HG03432 (cell line): Measurements from ENCODE around the gene COL23A1.

Experiments
- ATAC-seq: cut with Tn5 transposase; IDR thresholded peaks from one replicate; pipeline ENCODE4 v1.9.1; 2021; ENCODE audit warnings: mild to moderate bottlenecking, moderate library complexity; ENCODE audit not compliant: unreplicated experiment

The COL23A1 gene

DNA sequence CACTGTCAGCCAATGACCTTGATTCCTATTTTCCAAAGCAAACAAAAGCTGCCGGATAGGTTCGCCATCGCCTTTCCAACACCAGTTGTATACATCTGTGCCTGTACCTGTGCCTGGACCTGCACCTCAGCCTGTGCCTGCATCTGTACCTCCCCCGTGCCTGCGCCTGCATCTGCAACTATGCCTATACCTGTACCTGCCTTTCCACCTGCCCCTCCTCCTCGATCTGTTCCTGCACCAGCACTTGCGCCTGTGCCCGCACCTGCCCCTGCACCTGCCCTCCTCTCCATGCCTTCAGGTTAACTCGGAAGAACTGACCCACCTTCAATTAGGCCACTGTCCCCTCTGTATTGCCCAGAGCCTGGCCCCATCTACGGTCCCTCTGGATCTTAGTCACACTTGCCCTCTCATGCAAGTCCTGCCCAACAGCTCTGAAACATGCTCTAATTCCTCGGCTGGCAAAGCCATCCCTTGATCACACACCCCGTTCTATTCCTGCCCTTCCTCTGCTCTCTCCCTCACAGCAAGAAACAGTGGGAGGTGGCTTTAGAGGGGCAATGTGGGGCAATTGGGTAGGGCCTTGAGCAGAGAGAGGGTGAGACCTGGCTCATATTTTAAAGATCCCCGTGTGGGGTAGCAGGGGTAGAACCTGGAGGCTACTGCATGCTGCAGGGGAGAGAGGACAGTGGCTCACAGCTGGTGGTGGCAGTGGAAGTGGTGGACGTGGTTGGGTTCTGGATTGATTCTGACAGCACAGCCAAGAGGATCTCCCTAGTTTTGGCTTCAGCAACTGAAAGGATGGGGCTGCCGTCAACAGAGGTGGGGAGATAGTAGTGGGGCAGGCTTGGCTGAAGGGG lies 298.0 kb downstream of the COL23A1 start:
- ATAC-seq: no peak

DNA sequence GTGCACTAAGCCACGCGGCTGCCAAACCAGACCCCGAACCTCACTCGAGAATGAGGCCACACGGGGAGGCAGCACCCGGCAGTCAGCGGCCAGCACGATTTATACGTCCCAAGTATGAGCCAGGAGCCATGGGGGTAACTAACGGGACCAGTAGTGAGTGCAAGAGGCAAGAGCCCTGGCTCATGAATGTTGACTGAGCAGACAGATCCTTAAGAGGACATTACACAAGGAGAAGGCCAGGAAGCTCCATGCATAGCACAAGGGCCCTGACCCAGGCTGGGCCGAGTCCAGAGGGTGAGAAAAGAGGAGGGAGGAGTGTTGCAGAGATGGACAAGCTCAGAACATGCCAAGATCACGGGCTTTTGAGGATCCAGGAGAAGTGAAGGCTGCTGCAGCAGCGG lies 299.0 kb downstream of the COL23A1 start:
- ATAC-seq: no peak

DNA sequence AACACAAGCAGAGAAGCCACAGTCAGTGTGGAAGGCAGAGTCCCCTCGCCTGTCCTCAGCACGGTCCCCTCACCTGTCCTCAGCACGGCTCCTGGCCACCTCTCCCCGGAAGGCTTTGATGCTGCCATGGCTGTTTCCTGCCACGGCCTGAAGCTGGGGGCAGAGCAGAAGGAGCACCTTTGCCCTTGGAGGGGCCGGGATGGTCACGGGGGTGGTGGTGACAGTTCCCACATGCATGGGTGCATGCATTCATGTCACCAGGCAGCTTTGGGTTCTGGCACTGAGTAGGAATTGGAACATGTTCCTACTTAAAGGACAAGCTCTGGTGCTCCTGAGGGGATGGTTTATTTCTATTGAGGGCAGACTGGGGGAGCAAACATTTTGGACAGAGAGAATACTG lies 299.8 kb downstream of the COL23A1 start:
- no peak for ATAC-seq

DNA sequence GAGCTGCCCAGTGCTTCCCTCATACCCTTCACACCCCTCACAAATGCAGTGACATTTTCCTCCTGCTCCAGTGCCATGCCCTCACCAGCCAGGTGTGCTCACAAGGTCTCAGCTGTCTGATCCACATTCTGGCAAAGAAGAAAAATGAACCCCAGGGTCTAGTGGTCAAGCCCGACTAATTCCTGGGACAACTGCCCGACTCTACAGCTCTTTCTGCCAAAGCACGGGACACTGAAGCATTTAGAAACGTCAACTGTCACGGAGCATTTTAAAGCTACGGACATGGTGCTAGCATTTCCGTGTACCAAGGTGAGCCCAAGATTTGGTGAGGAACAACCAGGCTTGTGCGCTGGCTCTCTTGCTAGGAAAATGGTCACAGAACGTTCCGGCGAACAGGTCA lies 300.8 kb downstream of the COL23A1 start:
- ATAC-seq: no peak

DNA sequence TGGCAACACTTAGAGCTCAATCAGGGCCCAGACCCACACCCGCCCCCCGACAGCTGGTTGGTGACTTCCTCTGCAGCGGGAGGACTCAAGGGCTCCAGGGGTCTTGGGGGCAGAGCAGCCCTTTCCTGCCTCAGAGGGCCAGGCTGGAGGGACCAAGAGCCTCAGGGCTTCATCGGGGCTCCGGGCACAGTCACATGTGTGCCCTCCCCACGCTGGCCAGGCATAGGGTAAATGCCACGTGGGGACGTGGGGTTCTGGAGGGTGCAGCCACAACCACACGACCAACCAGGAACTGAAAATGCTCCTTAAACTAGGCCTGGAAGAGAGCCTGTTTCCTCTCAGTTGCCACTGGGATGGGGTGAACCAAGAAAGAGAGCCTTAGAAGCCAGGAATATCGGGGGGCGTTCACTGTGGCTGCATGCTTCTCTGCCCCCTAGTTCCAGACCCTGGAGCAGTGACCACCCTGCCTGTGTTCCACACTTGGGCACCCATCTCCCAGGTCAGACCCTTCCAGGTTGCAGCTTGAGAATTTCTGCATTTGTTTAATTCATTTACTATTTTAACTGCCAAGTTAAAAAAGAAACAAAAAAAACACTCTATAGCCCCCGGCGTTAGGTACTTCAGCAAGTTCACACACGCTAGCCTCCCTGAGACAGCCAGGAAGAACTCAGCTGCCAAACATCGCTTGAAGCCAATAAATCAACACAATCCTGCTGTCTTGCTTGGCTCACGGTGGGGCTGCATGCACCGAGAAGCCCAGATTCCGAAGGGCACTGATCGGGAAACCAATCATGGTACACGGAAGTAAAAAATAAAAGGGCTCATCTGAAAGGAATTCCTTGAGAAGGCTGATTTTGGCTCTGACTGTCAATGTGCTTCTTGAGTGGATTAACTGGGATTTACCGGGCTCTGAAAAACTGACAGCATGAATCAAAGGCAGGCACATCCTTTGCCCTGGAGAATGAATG lies 301.5 kb downstream of the COL23A1 start:
- no peak for ATAC-seq

DNA sequence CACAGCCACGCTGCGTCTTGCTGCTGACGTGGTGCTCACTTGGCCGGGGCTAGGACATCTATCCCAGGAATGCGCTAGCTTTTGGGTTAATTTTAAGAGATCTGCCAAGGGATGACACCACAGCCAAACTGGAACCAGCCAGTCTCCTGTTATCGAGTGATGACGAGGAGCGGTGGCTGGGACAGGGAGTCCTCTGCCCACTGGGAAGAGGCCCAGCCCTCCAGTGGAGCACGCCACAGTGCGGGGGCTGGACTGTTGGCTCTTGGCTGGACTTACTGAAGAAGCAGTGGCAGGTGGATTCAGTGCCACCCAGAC lies 302.4 kb downstream of the COL23A1 start:
- ATAC-seq: no peak

DNA sequence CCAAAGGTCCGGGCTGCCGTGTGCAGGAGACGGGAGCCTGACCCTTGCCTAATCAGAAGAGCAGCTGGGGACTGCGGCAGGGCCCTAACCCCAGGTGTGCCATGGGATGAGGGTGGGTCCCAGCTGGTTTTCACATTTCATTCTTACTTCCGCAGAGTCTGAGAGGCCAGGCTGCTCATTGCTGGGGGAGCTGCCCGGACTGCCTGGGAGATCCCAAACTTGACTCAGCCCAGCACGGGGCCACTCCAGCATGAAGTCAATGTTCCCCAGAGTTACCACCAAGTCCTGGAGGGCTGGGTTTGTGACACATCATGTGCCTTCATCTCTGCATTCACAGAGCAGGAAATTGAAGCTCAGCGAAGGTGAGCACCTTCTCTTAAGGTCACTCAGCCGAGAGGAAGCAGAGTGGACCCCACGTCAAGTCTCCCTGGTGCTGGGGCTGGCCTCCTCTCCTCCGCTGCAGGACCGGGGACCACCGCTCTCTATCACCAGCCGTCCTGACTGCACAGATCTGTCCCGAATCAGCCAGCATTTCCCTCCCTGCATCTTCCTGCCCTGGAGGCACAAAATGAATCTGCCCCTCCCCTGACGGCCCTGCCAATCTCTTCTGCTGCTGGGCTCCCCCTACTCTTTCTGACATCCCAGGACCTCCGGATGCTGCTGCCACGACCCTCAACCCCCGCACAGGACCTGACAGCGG lies 303.0 kb downstream of the COL23A1 start:
- no peak for ATAC-seq

DNA sequence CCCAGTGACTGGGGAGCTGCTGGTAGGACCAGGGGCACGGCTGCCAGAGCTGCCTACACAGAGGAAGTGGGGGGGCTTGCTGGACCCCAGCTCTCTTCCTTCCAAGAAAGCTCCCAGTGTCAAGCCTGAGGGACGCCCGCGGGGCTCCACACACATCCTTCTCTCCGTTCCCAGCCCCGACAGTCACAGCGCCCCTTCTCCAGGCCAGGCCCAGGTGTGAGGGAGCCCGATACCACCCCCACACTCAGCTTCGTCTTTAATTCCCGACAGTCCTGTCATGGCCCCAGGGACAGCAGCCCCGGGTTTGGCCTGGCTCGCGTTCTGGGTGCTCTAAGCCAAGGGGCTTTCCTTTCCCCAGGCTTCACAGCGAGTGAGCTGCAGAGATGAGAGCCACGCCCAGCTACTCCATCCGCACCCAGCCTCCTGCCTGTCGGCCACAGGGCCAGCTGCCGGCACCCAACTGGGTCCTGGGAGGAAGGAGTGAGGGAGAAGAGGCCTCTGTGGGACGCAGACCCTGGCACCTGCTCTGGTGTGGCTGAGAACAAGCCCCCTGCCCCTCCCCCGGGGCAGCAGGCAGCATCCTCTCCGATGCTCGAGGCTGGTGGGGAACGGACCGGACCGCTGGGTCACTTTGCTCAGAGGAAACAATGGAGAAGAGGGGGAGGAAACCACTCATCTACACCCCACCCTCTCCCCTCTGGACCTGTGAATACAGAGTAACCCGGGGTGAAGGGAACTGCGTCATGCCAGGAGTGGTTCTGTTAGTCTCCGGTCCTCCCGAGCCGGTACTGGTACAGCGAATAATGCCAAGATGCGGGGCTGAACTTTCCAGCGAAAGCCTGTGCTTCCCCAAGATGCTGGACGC lies 303.7 kb downstream of the COL23A1 start:
- ATAC-seq: no peak

DNA sequence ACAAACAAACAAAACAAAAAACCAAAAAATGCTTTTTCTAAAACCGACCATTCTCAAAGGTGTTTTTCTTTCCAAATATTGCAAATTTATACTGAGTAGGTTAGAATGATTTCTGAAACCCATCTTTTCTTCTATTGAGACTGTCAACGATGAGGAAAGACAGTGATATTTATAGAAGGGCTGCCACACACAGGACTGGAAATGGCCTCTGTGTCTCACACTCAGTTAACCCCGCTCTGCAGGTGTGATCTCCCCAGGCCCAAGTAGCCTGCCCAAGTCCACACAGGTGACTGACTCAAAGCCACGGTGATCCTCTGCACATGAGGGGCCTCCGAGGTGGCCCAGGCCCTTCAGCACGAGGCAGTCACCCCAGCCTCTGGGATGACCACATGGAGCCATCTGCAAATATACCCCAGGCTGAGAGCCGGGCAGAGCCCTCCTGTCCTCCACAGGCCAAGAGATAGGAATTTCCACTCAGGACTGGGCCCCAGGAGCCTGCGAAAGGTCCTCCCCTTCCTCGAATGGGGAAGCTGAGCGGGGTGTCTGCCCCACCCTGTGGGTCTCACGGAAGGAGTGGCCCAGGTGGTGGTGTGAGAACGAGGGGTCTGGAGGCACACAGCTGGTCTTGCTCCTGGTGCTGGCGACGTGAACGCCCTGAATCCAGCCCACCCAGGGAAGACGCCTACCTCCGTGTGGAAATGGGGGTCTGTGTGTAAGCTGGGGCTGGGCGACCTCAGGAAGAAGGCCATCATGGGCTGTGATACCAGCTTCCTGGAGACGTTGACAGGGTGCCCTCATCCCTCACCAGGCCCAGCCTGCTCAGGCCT lies 304.6 kb downstream of the COL23A1 start:
- no peak for ATAC-seq

DNA sequence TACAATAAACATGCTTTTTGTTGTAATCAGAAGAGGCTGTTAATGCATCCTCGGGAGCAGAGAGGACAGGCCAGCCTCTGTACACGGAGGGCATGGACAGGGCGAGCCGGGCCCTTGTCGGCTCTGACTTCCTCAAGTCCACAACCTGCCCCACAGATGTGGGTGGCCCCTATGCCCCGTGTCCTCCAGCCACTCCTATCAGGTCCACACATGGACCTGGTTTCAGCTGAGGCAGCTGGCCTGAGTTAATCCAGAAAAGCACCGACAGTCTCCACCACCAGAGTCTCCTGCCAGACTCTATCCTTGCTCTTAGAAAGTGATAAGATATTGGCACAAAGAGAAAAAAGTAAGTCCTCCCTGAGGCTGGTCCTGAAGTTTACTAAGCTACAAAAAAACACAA lies 305.2 kb downstream of the COL23A1 start:
- ATAC-seq: no peak

DNA sequence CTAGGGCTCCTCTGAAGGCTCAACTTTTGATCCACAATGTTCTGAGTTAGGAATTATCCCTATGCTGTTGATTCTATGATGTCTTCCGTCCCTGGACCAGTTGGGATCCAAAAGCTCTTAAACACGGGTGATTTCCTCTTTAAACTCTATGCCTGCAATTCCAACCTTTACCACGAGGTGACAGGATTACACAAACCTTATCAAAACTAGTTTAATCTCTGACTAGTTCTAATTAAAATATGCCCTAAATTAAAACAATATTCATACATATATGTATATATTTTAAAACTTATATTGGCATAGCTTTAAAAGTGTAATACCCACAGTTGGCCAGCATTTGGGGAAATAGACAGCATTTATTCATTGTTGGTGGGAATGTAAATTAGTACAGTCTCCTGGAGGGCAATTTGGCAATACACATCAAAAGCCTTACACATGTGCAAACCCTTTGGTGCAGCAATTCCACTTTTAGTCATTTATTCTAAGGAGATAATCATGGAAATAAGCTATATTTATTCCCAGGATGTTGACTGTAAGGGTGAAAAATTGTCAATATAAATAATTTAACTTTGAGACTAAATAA lies 306.0 kb downstream of the COL23A1 start:
- ATAC-seq: no peak

DNA sequence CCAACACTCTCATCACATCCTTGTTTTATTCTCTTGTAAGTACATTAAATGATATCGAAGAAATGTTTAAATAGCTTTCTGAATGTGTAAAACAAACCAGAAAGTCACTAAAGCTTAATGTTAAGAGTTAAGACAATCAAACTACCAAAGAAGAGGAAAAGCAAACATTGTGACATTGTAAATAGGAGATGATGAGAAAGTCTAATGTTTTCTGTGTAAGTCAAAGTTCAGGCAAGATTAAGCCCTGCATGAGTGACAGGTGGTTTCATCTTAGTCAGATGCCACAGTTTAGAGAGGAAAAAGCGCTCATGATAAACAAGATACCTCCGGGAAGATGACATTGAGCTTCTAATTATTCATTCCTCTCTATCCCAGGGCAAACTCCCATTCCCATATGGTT lies 306.7 kb downstream of the COL23A1 start:
- no peak for ATAC-seq

DNA sequence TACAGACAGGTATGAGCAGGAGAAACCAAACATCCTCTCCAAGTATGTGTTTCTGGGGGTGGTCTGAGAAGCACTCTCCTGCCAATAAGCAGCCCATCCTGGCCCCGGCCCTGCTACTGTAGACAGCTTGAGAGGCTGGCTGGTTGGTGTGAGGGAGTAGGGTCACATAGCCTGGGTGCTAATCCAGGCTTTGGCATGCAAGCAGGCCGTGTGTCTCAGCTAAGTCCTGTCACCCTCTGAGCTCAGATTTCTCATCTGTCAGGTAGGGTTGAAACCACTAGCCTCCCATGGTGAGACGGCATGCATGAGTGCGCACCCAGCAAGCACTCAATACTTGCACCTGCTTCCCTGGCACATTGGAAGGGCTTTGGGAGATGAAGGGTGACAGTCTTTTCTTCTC lies 307.8 kb downstream of the COL23A1 start:
- ATAC-seq: no peak

DNA sequence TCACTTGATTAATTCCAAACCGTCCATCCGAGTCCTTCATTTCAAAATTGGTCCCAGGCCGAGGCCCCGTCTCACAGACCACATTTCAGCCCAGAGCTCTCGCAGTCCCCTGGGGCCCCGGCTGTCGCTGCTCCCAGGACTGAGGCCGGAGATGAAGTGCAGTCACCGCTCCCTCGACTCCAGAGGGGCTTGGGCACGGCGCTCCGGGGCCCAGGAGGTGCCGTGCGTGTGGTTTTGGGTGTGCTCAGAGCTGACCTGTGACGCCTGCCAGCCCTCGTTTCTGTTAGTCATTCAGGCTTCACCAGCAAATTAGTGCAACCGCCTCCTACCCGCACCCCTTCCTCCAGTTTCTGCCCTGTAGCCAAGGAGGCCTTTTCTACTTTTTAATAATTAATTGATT lies 308.9 kb downstream of the COL23A1 start:
- ATAC-seq: no peak

DNA sequence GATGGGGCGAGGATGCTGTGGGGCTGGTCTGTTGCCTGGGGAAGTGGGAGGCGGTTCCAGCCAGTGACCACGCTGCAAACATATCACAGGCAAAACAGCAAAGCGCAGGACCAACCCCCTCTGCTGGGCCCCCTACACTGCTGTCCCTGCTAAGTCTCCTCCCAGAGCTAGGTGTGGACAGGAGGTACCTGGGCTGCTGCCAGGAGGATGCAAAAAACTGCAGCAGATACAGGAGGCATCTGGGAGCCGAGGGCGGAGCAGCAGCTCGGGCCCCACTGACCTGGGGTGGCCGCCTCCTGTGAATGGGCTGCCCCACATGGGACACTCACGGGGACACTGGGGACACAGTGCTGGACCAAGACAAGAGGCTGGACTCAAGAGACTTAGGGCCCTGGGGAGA lies 309.6 kb downstream of the COL23A1 start:
- ATAC-seq: no peak

DNA sequence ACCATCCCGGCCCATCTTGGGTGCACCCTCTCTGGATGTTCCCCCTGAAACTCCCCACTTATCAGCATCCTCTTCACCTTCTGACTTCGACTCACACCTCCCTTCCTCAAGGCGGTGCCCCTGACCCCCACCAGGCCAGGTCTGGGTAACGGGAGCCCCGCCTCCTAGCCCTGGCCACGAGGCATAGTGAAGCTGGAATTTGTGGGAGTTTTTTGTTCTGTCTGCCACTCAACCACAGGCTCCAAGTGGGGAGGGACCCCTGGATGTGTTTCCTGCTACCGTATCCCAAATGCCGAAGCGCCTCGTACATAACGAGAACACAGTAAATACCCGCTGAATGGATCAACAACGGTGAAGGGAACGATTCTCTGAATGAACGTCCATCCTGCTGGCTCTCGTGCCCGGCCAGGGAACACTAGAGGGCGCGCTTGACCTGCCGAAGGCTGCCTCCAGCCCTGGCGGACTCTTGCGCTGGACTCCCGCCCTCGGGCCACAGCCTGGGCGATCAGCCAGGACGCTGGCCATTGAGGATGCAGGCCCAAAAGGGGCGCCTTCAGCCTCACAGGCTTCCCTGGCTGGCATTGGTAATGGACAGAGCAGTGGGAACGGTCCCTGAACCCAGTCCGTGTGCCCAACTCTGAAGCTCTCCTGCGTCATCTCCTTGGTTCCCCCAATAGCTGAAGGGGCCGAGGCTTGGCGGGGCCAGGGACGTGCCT lies 310.3 kb downstream of the COL23A1 start:
- ATAC-seq: no peak

DNA sequence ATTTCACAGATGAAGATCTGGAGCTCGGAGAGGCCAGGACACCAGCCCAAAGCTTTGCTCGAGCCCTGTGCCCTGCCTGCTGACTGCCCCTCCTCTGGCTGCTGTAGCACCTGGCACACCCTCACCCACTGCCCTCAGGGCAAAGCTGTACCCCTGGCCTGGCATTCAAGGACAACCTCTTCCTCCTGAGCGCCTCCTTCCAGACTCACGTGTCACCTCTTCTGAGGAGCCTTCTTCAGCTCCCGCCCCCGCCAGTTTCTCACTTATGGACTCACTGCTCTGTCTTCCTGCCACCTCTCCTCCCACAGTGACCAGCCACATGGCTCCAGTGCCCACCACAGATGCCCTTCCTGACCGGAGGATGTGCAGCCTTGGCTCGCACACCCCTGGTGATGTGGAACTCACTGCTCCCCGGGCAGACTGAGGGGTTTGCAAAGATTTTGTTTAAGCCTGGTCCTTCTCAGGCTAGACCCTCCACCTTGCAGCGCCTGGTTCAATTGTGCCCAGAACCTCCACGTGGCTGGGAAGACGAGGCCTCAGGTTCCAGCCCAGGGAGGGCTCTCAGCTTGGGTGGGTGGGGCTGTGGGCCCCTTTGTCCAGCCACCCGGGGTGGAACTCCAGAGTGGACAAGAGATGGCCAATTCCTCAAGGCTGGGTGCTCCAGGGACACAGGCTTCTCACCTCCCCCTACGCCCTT lies 311.0 kb downstream of the COL23A1 start:
- no peak for ATAC-seq
